GM23338 (cell line): ENCODE results near the gene IL22RA1. TPM values are rescaled to one million over a fixed set of nuclear protein-coding genes. Genes with fewer than 3 reads are reported as not detected.

ENCODE experiments used
- ATAC-seq: fragments of 200-7000 bp; cut with Tn5 transposase; 3 replicates; pipeline ENCODE4 v1.9.1; 2020
- DNase-seq: peaks from one replicate; pipeline ENCODE4 v3.0.0-alpha.2; 2015; ENCODE audit warnings: low spot score
- H2AFZ ChIP-seq: fragments of 200-600 bp; sonication (generic); 2 replicates; pipeline ENCODE4 v1.8.0; 2016; ENCODE audit warnings: antibody characterized with exemption, mild to moderate bottlenecking, moderate library complexity
- H3F3A ChIP-seq: fragments of 200-600 bp; sonication (generic); replicated peaks from 2 replicates; pipeline ENCODE4 v1.8.0; 2017; ENCODE audit warnings: antibody characterized with exemption, mixed run types, low read depth
- H3K27ac ChIP-seq: fragments of 200-600 bp; sonication (generic); 2 replicates; pipeline ENCODE4 v1.6.1; 2016; ENCODE audit warnings: low read depth
- H3K27me3 ChIP-seq: fragments of 200-600 bp; sonication (generic); 2 replicates; pipeline ENCODE4 v1.8.0; 2016; ENCODE audit warnings: mild to moderate bottlenecking, mixed run types, moderate library complexity; ENCODE audit not compliant: insufficient read depth
- H3K36me3 ChIP-seq: fragments of 200-600 bp; sonication (generic); 2 replicates; pipeline ENCODE4 v1.8.0; 2016; ENCODE audit warnings: mild to moderate bottlenecking; ENCODE audit not compliant: insufficient read depth
- H3K4me1 ChIP-seq: fragments of 200-600 bp; sonication (generic); 2 replicates; pipeline ENCODE4 v1.8.0; 2016; ENCODE audit warnings: mild to moderate bottlenecking, moderate library complexity; ENCODE audit not compliant: insufficient read depth
- H3K4me2 ChIP-seq: fragments of 200-600 bp; sonication (generic); 2 replicates; pipeline ENCODE4 v1.7.1; 2017; ENCODE audit warnings: mixed run types
- H3K4me3 ChIP-seq: fragments of 200-600 bp; sonication (generic); 2 replicates; pipeline ENCODE4 v1.6.1; 2016; ENCODE audit warnings: mixed run types
- H3K79me2 ChIP-seq: fragments of 200-600 bp; sonication (generic); replicated peaks from 2 replicates; pipeline ENCODE4 v1.8.0; 2017; ENCODE audit warnings: mild to moderate bottlenecking; ENCODE audit not compliant: insufficient read depth
- H3K9me2 ChIP-seq: fragments of 200-600 bp; sonication (generic); 2 replicates; pipeline ENCODE4 v1.8.0; 2017; ENCODE audit not compliant: insufficient read depth
- H4K20me1 ChIP-seq: fragments of 200-600 bp; sonication (generic); replicated peaks from 2 replicates; pipeline ENCODE4 v1.8.0; 2017; ENCODE audit warnings: mild to moderate bottlenecking; ENCODE audit not compliant: insufficient read depth
- H3K27ac Mint-ChIP-seq: 2 replicates; pipeline ENCODE4 v1.8.0; 2020; ENCODE audit warnings: inconsistent platforms, mild to moderate bottlenecking, moderate library complexity, mixed read lengths
- H3K27me3 Mint-ChIP-seq: 3 replicates; pipeline ENCODE4 v1.8.0; 2022; ENCODE audit warnings: low read depth, mild to moderate bottlenecking, moderate library complexity, mixed read lengths, inconsistent platforms; ENCODE audit not compliant: insufficient read depth, poor library complexity
- H3K36me3 Mint-ChIP-seq: 3 replicates; pipeline ENCODE4 v1.8.0; 2021; ENCODE audit warnings: low read depth, mild to moderate bottlenecking, inconsistent platforms, moderate library complexity, mixed read lengths
- H3K4me1 Mint-ChIP-seq: 3 replicates; pipeline ENCODE4 v1.8.0; 2020; ENCODE audit warnings: mild to moderate bottlenecking, inconsistent platforms, mixed read lengths
- H3K4me3 Mint-ChIP-seq: 3 replicates; pipeline ENCODE4 v1.8.0; 2021; ENCODE audit warnings: moderate library complexity, mild to moderate bottlenecking, inconsistent platforms, mixed read lengths
- H3K9me3 Mint-ChIP-seq: 3 replicates; pipeline ENCODE4 v1.8.0; 2020; ENCODE audit warnings: moderate library complexity, mild to moderate bottlenecking, inconsistent platforms, mixed read lengths
- EZH2 ChIP-seq: fragments of 200-600 bp; sonication (generic); IDR thresholded peaks from one replicate; pipeline ENCODE4 v1.8.0; 2017; ENCODE audit warnings: antibody characterized with exemption, mild to moderate bottlenecking, low read depth; ENCODE audit not compliant: unreplicated experiment
- POLR2AphosphoS5 ChIP-seq: IDR thresholded peaks from 2 replicates; pipeline ENCODE4 v1.6.1; 2016; ENCODE audit warnings: antibody characterized with exemption, low read depth
- ZNF114 ChIP-seq: fragments of 250-450 bp; sonication (Bioruptor Pico); IDR thresholded peaks from 2 replicates; pipeline ENCODE4 v1.5.0; 2020; ENCODE audit warnings: mild to moderate bottlenecking, moderate library complexity
- polyA plus RNA-seq: library from polyadenylated mRNA; unstranded; fragments of >200 nt; fragmentation: Nextera tagmentation; extraction: Ambion mirVana; gene quantifications from 2 replicates; pipeline ENCODE4 v1.2.1, GENCODE V29; 2016
- total RNA-seq: library from RNA; depleted of rRNA; stranded (reverse); fragments of >200 nt; shearing (Covaris generic); gene quantifications from 2 replicates; pipeline ENCODE4 v1.2.3, GENCODE V29; 2014
- TF ChIP-seq, protein P1 (sequence below): fragments of 250-450 bp; sonication (Bioruptor Pico); IDR thresholded peaks from 2 replicates; pipeline ENCODE4 v1.5.0; 2020; ENCODE audit warnings: mild to moderate bottlenecking, moderate library complexity
- TF ChIP-seq, protein P2 (sequence below), 2 experiments: fragments of 200-600 bp in 1 of 2; sonication (generic) in 1 of 2; conservative IDR thresholded peaks; 2 replicates each; pipeline versions ENCODE4 v1.5.1 to v1.6.1; 2016 to 2017; ENCODE audit warnings: antibody characterized with exemption in 2 of 2, low read depth in 2 of 2, mild to moderate bottlenecking in 2 of 2, moderate library complexity in 1 of 2

IL22RA1 gene
- total and polyA plus RNA-seq, 2 experiments from 2014 or later, result 0.11 to 0.28 TPM

DNA sequence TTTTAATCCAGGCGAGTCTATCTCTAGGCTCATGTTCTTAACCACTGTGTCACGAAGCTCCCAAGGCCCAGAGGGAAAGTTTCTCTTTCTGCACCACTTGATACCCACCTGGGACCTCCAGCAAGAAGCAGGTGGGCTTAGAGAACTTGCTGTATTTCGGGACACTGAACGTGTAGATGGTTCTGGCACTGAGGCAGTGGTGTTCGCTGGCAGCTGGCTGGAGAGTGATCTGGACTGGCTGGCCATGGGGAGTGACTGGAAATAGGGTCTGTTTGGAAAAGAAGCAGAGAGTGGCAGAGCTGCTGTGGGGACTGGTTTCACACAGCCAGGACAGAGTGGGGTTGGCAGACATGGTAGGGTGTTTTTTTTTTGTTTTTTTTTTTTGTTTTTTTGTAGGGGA lies 16.4 kb upstream of the IL22RA1 start (continued):
- TF ChIP-seq, protein P1, sequence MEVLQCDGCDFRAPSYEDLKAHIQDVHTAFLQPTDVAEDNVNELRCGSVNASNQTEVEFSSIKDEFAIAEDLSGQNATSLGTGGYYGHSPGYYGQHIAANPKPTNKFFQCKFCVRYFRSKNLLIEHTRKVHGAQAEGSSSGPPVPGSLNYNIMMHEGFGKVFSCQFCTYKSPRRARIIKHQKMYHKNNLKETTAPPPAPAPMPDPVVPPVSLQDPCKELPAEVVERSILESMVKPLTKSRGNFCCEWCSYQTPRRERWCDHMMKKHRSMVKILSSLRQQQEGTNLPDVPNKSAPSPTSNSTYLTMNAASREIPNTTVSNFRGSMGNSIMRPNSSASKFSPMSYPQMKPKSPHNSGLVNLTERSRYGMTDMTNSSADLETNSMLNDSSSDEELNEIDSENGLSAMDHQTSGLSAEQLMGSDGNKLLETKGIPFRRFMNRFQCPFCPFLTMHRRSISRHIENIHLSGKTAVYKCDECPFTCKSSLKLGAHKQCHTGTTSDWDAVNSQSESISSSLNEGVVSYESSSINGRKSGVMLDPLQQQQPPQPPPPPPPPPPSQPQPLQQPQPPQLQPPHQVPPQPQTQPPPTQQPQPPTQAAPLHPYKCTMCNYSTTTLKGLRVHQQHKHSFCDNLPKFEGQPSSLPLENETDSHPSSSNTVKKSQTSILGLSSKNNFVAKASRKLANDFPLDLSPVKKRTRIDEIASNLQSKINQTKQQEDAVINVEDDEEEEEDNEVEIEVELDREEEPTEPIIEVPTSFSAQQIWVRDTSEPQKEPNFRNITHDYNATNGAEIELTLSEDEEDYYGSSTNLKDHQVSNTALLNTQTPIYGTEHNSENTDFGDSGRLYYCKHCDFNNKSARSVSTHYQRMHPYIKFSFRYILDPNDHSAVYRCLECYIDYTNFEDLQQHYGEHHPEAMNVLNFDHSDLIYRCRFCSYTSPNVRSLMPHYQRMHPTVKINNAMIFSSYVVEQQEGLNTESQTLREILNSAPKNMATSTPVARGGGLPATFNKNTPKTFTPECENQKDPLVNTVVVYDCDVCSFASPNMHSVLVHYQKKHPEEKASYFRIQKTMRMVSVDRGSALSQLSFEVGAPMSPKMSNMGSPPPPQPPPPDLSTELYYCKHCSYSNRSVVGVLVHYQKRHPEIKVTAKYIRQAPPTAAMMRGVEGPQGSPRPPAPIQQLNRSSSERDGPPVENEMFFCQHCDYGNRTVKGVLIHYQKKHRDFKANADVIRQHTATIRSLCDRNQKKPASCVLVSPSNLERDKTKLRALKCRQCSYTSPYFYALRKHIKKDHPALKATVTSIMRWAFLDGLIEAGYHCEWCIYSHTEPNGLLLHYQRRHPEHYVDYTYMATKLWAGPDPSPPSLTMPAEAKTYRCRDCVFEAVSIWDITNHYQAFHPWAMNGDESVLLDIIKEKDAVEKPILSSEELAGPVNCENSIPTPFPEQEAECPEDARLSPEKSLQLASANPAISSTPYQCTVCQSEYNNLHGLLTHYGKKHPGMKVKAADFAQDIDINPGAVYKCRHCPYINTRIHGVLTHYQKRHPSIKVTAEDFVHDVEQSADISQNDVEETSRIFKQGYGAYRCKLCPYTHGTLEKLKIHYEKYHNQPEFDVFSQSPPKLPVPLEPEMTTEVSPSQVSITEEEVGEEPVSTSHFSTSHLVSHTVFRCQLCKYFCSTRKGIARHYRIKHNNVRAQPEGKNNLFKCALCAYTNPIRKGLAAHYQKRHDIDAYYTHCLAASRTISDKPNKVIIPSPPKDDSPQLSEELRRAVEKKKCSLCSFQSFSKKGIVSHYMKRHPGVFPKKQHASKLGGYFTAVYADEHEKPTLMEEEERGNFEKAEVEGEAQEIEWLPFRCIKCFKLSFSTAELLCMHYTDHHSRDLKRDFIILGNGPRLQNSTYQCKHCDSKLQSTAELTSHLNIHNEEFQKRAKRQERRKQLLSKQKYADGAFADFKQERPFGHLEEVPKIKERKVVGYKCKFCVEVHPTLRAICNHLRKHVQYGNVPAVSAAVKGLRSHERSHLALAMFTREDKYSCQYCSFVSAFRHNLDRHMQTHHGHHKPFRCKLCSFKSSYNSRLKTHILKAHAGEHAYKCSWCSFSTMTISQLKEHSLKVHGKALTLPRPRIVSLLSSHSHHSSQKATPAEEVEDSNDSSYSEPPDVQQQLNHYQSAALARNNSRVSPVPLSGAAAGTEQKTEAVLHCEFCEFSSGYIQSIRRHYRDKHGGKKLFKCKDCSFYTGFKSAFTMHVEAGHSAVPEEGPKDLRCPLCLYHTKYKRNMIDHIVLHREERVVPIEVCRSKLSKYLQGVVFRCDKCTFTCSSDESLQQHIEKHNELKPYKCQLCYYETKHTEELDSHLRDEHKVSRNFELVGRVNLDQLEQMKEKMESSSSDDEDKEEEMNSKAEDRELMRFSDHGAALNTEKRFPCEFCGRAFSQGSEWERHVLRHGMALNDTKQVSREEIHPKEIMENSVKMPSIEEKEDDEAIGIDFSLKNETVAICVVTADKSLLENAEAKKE, result no peak
- TF ChIP-seq EZH2, result no peak
- TF ChIP-seq, protein P2, sequence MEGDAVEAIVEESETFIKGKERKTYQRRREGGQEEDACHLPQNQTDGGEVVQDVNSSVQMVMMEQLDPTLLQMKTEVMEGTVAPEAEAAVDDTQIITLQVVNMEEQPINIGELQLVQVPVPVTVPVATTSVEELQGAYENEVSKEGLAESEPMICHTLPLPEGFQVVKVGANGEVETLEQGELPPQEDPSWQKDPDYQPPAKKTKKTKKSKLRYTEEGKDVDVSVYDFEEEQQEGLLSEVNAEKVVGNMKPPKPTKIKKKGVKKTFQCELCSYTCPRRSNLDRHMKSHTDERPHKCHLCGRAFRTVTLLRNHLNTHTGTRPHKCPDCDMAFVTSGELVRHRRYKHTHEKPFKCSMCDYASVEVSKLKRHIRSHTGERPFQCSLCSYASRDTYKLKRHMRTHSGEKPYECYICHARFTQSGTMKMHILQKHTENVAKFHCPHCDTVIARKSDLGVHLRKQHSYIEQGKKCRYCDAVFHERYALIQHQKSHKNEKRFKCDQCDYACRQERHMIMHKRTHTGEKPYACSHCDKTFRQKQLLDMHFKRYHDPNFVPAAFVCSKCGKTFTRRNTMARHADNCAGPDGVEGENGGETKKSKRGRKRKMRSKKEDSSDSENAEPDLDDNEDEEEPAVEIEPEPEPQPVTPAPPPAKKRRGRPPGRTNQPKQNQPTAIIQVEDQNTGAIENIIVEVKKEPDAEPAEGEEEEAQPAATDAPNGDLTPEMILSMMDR (conservative IDR thresholded peaks at IDR 0.05; ENCODE audit: low read depth in 2 of 2), result no peak
- no peak for TF ChIP-seq POLR2AphosphoS5
- no peak for TF ChIP-seq ZNF114 (CRISPR knock-in tag)

DNA sequence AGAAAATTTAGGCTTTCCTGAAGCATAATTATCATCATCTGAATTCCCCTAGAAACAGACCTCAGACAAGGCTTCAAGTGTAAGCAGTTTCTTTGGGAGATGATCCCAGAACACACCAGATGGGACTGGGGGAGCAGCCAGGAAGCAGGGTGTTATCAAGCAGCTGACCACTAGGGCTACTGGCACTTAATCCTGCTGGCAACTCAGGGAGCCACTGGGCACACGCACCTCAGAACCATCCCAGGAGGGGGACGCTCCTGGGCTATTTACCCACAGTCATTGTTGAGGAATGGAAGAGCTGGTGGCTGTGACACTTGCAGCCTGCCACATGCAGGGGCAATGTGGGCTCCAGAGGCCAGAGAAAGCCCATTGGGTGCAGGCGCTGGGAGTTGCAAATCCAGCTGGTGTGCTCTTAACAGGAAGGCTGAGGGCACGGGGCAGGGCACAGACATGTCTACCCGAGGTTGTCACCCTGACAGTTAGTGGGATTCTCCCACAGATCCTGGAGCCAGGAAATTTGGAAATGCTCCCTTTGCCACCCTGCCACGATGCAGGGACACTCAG lies 15.1 kb upstream of the IL22RA1 start:
- ATAC-seq (peak; percentile 72), DNase-seq (peak; percentile 59)
- peaks cover 11% of the 10 kb centered on the region for H3K27me3 Mint-ChIP-seq
- H3K27ac Mint-ChIP-seq, result no peak overlapping the region; the same call in none of the 2 replicates
- Histone ChIP-seq H4K20me1 (no peaks in the 10 kb centered on the region), H2AFZ (no peak overlapping the region), H3K4me2 (no peak overlapping the region), H3K79me2 (no peaks in the 10 kb centered on the region), H3K27ac (no peak overlapping the region), H3K4me1 (peaks cover 9% of the 10 kb centered on the region; the same call in 1 of the 2 replicates), H3K9me2 (no peaks in the 10 kb centered on the region), H3F3A (no peaks in the 10 kb centered on the region), H3K36me3 (no peaks in the 10 kb centered on the region; the same call in 1 of the 2 replicates), H3K27me3 (no peaks in the 10 kb centered on the region), H3K4me3 (no peak overlapping the region)
- H3K36me3 Mint-ChIP-seq, result peaks cover 21% of the 10 kb centered on the region
- peaks cover 15% of the 10 kb centered on the region for H3K4me1 Mint-ChIP-seq
- no peaks in the 10 kb centered on the region for H3K9me3 Mint-ChIP-seq
- no peak overlapping the region for H3K4me3 Mint-ChIP-seq
- TF ChIP-seq, protein P1, result no peak
